GM18861 (cell line): ENCODE data around the gene ADISSP.

Experiments used
- ATAC-seq: cut with Tn5 transposase; IDR thresholded peaks from one replicate; pipeline ENCODE4 v1.9.1; 2021; ENCODE audit not compliant: unreplicated experiment

Gene ADISSP

GRCh38 chr20:3755814-3756480 is 11.6 kb downstream of the ADISSP start:
- ATAC-seq: no peak

DNA sequence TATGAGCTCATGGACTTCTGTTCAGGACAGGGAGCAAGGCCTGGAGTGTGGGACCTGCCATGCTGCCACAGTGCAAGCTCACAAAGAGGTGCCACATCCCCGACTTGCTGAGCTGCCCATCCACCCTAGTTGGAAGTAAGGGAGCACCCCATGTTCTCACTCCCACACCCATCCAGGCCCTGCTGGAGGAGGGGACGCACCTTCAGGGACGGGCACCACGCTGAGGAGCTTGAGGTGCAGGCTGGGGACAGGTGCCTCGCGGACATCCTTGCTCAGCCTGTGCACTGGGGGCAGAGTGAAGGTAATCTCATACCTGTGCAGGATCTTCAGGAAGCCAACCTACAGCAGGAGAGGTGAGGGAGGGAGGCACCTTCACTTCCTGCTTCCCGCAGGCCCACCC is 12.3 kb downstream of the ADISSP start:
- no peak for ATAC-seq

GRCh38 chr20:3754276-3754630 is 13.3 kb downstream of the ADISSP start:
- no peak for ATAC-seq

DNA sequence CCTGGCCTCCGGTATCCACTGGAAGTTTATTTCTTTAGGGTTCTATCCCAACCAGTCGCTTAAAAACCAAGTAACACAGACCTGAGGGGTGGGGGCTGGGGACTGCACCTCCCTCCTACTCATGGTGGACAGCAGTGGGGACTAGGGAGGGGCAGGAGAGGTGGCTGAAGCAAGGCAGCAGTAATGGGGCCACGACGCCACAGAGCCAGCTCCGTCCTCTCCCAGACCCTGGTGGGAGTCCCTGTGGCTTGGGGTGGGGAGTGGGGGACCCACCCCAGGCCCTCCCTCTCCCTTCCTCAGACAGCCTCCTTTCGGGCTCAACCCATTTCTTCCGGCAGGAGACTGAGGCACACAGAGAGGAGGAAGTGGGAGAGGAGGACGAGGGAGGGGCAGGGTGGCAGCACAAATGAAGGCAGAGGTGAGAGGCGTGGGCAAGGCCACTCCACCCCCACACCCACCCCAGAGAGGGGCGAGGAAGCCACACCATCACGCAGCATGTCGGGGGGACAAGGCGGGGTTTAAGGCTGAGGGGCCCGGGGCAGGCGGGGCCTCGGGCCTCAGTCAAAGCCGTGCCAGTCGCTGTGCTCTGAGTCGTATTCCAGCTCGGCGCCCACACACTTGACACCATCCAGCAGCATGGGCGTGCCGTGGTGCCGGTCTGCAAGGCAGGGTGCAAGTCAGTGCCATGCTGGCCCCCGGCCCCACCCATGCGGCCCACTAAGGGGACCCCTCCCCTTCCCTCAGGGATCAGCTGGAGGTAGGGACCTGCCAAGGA is 13.9 kb downstream of the ADISSP start:
- ATAC-seq: no peak

GRCh38 chr20:3753098-3753497 is 14.5 kb downstream of the ADISSP start:
- ATAC-seq: no peak

DNA sequence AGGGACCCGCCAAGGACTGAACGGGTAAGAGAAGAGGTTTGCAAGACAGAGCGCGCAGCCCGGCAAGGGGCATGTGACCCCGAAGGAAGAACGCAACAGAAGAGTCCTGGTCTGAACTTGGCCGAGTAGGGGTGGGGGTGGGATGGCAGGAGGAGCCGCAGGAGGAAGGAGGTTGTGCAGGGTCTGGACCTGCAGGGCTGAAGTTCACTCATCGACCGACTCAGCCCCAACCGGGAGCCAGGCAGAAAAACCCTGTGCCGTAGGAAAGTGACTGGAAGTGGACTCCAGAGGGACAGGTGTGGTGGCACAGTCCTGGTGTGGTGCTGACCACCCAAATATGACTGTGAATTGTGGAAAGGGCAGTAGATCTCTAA is 15.2 kb downstream of the ADISSP start:
- ATAC-seq: no peak

DNA sequence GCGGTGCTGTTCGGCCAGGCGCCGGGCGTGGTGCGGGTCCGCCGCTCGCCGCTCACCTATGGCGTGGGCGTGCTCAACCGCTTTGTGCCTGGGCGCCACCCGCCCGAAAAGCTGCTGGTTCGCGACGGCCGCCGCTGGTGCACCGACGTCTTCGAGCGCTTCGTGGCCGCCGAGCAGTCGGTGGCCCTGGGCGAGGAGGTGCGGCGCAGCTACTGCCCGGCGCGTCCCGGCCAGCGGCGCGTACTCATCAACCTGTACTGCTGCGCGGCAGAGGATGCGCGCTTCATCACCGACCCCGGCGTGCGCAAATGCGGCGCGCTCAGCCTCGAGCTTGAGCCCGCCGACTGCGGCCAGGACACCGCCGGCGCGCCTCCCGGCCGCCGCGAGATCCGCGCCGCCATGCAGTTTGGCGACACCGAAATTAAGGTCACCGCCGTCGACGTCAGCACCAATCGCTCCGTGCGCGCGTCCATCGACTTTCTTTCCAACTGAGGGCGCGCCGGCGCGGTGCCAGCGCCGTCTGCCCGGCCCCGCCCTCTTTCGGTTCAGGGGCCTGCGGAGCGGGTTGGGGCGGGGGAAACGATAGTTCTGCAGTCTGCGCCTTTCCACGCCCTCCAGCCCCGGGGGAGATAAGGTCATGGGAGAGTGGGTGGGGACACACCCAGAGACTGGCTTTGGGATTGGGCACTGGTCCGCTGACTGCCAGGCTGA is 15.7 kb downstream of the ADISSP start:
- no peak for ATAC-seq

DNA sequence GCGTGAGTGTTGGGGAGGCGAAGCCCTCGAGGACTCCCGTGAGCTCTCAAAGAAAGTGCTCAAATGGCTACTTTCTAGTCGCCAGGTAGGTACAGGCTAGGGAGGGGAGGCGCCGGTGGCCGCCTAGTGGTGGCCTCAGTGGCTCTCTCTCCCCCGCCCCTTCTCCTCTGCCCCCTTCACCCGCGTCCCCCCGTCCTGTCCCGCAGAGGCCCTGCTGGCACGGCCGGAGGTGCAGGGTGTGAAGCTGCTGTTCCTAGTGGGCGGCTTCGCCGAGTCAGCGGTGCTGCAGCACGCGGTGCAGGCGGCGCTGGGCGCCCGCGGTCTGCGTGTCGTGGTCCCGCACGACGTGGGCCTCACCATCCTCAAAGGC is 16.3 kb downstream of the ADISSP start:
- no peak for ATAC-seq

DNA sequence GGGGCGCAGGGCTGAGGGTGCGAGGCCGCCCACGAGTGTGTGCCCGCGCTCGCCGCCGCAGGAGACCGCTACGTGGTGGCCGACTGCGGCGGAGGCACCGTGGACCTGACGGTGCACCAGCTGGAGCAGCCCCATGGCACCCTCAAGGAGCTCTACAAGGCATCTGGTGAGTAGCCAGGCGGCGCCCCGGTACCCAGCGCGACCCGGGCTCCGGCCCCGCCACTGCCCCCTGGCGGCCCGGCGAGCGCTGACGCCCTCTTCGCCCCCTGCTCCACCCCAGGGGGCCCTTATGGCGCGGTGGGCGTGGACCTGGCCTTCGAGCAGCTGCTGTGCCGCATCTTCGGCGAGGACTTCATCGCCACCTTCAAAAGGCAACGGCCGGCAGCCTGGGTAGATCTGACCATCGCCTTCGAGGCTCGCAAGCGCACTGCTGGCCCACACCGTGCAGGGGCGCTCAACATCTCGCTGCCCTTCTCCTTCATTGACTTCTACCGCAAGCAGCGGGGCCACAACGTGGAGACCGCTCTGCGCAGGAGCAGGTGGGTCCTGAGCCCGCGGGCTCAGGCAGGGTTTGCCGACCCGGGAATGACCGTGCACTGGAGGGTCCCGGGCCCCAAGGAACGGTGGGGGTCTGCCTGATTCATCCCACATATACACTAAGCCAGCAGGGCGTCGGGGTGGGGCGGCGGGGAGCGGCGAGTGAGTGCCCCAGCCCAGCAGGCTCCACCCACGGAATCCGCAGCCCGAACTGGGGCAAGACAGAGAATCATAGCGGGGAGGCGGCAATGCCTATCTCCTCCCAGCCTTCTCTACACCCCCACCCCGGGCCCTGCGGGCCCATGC is 17.6 kb downstream of the ADISSP start:
- no peak for ATAC-seq

DNA sequence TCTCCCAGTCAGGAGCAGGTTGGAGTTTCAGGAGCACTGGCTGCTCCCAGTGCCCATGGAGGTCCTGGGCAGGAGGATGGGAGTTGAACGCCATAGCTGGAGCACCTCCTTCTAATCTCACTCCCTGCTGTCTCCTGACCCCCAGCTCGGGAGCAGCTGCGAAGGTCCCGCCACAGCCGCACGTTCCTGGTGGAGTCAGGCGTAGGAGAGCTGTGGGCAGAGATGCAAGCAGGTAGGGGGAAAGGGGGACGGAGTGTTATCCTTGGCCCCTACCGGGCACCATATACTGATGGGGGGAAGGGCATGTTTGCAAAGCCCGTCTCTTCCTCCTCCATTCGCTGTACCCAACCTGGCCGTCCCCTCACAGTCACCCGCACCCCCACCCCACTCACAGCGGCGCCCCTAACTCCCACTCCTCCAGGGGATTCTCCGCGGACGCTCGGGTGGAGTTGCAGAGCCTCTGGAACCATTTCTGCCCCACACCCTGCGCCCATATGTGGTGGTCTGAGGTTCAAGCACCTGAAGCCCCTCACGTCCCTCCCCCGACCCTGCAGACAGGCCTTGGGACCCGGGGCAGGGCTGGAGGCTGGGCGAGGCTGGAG is 18.4 kb downstream of the ADISSP start:
- no peak for ATAC-seq

GRCh38 chr20:3748073-3748472 is 19.5 kb downstream of the ADISSP start:
- ATAC-seq: no peak

GRCh38 chr20:3747471-3747870 is 20.1 kb downstream of the ADISSP start:
- ATAC-seq: no peak

GRCh38 chr20:3745686-3746173 is 21.8 kb downstream of the ADISSP start:
- ATAC-seq: no peak

GRCh38 chr20:3744806-3745685 is 22.5 kb downstream of the ADISSP start:
- ATAC-seq: no peak

GRCh38 chr20:3744037-3744436 is 23.5 kb downstream of the ADISSP start:
- ATAC-seq: no peak

DNA sequence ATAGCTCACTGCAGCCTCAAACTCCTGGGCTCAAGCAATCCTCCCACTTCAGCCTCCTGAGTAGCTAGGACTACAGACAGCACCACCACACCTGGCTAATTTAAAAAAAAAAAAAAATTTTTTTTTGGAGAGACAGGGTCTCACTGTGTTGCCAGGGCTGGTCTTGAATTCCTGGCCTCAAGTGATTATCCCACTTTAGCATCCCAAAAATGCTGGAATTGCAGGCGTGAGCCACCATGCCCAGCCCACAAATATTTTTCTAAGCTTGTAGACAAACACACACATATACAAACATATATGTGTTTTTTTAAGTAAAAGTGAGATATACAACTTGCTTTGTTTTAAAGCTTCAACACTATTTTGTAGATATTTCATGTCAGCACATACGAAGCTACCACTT is 24.3 kb downstream of the ADISSP start:
- ATAC-seq: no peak

DNA sequence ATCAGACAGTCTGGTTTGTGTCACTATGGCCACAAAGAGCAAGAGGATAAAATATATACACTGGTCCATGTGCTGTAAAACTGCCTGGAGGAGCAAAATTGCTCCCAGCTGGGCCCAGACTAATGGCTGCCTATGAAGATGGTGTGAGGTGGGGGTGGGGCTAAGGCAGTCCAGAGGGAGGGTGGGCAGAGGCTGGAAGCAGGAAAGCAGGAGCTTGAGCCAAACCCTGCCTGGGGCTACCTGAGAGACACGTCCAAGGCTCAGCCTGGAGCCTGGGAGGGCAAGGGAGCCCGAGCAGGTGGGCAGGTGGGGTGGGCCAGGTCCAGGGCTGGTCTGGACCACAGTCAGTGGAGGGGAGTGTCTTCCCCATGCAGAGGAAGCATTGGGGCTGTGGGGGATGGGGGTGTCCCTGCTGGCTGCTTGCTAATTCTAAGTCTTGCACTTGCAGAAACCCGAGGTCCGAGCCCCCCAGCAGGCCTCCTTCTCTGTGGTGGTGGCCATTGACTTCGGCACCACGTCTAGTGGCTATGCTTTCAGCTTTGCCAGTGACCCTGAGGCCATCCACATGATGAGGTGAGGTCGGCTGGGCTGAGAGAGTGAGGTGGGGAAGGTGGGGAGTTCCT is 25.6 kb downstream of the ADISSP start:
- no peak for ATAC-seq

GRCh38 chr20:3740615-3741301 is 26.8 kb downstream of the ADISSP start:
- no peak for ATAC-seq

DNA sequence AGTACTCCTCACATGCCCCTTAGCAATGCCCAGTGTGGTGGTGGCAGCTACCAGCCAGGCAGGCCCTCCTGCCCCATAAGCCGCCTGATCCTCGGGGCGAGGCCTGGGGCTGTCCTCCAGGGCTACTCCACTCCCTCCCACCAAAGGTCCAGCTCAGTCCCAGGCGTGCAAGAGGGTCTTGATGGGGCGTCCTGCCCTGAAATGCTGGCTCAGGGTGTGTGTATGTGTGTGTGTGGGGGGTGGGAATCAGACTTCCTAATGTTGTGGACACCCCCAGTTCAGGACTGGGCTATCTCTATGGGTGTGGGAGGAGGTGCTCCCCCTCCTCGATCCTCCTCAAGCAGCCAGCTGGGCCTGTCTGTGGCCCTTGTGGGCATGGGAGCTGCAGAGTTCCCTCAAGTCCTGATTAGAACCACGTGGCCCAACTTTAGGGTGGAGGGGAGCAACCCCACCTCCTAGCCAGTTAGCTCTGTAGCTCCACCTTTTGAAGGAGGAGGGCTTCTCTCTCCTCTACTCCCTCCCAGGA is 27.6 kb downstream of the ADISSP start:
- ATAC-seq: no peak
